Natural killer cell treated with Interleukin-12 subunit alpha and Interleukin-12 subunit beta and Interleukin-15 and Interleukin-18, amount 100 ng/mL, for 72 hours (primary cell): ENCODE measurements around the gene PLGLB2. TPM values are rescaled to one million over a fixed set of nuclear protein-coding genes. Genes with fewer than 3 reads are reported as not detected.
A peak's percentile ranks its signal among the peaks of the same experiment; 100 is the strongest.
"Not testable (repeated sequence)": the region's sequence is repeated elsewhere in the genome, so short reads cannot be mapped to it uniquely, and the experiment has no call there.

ENCODE experiments used
- ATAC-seq, 2 donors: fragments of 150-1000 bp; cut with Tn5 transposase in 1 of 2; sonication (Bioruptor Pico), chemical (Tn5 transposase) in 1 of 2; 2 replicates each; pipeline ENCODE4 v1.10.0; 2021
- DNase-seq: peaks from one replicate; pipeline ENCODE4 v3.0.0; 2022; ENCODE audit warnings: low spot score
- H3K27ac Mint-ChIP-seq, 2 donors: 1 replicate in 1 of 2; 2 replicates in 1 of 2; pipeline ENCODE4 v1.8.0; 2022; ENCODE audit warnings: mixed read lengths in 2 of 2, mild to moderate bottlenecking in 1 of 2, moderate library complexity in 1 of 2
- H3K27me3 Mint-ChIP-seq, 2 donors: 1 replicate in 1 of 2; 2 replicates in 1 of 2; pipeline ENCODE4 v1.8.0; 2022; ENCODE audit warnings: mixed read lengths in 2 of 2
- H3K36me3 Mint-ChIP-seq: one replicate; pipeline ENCODE4 v1.8.0; 2022; ENCODE audit warnings: mixed read lengths
- H3K4me1 Mint-ChIP-seq, 2 donors: 1 replicate in 1 of 2; 2 replicates in 1 of 2; pipeline ENCODE4 v1.8.0; 2022; ENCODE audit warnings: low read depth in 2 of 2, mixed read lengths in 2 of 2, mild to moderate bottlenecking in 1 of 2
- H3K4me3 Mint-ChIP-seq: one replicate; pipeline ENCODE4 v1.8.0; 2022; ENCODE audit warnings: mixed read lengths
- H3K9me3 Mint-ChIP-seq: 2 replicates; pipeline ENCODE4 v1.8.0; 2022; ENCODE audit warnings: mixed read lengths
- total RNA-seq, 2 donors: library from RNA; stranded (reverse); gene quantifications; one replicate each; pipeline ENCODE4 v1.2.3, GENCODE V29; 2022

Gene PLGLB2
- 1 to 10 TPM; 1.9 to 2.5 TPM for total RNA-seq

- H3K4me1 Mint-ChIP-seq, H3K27ac Mint-ChIP-seq, H3K4me3 Mint-ChIP-seq, ATAC-seq, H3K9me3 Mint-ChIP-seq, DNase-seq, H3K36me3 Mint-ChIP-seq, H3K27me3 Mint-ChIP-seq: not testable (repeated sequence)
Measured at GRCh38 chr2:87747791-87748190, at the start of gene PLGLB2. Gene PLGLB2 (plus strand): TSS chr2:87748087. CDS start chr2:87748154, 67 bp downstream.

- not testable (repeated sequence) for H3K27me3 Mint-ChIP-seq, H3K4me3 Mint-ChIP-seq
Measured at GRCh38 chr2:87704572-87705323, 43.1 kb upstream of the PLGLB2 start.

GRCh38 chr2:87708368-87708767 lies 39.5 kb upstream of the PLGLB2 start:
- not testable (repeated sequence) for ATAC-seq, H3K27ac Mint-ChIP-seq, DNase-seq, H3K4me1 Mint-ChIP-seq, H3K9me3 Mint-ChIP-seq, H3K4me3 Mint-ChIP-seq, H3K27me3 Mint-ChIP-seq, H3K36me3 Mint-ChIP-seq

More at GRCh38 chr2:87704572-87705323, 43.1 kb upstream of the PLGLB2 start:
- H3K4me1 Mint-ChIP-seq, H3K27ac Mint-ChIP-seq, H3K36me3 Mint-ChIP-seq, H3K9me3 Mint-ChIP-seq, DNase-seq: not testable (repeated sequence)
- ATAC-seq: peak; percentile 65 to 83

GRCh38 chr2:87727940-87728599 lies 19.8 kb upstream of the PLGLB2 start:
- H3K4me3 Mint-ChIP-seq, H3K36me3 Mint-ChIP-seq, DNase-seq, H3K4me1 Mint-ChIP-seq, H3K9me3 Mint-ChIP-seq, H3K27me3 Mint-ChIP-seq, H3K27ac Mint-ChIP-seq: not testable (repeated sequence)
- peak in 1 of 2 donors; percentile 48 for ATAC-seq

DNA sequence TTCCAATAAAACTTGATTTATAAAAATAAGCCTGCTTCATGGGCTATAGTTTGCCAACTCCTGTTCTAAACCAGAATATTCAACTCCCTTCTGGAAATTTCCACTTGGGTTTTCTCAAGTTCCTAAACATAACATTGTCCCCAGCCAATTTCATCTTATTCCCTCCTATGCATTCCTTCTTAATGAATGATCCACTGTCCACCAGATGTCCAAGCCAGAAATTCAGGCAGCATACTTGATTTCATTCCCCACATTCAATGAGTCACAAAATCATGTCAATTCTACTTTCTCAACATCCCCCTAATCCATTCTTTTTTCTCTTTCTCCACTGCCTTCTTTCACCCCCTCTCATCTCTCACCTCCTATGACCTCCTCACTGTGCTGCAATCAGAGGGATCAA lies 7.0 kb upstream of the PLGLB2 start:
- not testable (repeated sequence) for H3K4me3 Mint-ChIP-seq, H3K27me3 Mint-ChIP-seq, H3K4me1 Mint-ChIP-seq, H3K9me3 Mint-ChIP-seq, H3K36me3 Mint-ChIP-seq, H3K27ac Mint-ChIP-seq, ATAC-seq, DNase-seq

DNA sequence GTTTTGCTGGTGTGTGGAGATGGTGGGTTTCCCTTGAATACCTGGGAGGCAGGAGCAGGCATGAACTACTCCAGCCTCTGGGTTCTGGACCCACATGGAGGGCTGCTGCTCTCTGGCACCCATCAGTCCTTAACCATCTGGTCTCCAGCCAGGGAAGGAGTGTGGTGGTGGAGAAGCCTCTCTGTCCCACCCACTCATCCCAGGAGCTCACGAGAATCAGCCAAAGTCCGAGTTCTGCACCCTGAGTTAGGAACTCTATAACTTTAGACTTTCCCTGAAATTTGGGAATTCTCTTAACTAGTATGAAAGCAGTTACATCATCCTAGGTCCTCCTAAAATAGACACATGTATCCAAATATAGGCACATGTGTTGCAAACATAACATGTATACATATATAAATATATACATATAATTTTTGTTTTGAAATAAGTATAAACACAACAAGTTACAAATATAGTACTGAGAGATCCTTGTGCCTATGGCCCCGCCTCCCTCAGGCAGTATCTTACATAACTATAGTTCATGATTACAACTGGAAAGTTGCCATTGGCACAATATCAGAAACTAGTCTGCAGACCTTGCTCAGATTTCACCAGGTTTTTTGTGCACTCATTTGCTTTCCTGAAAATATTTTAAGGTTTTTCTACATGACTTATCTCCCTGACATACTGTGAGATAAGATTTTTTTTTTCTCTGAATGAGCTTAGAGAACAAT lies 5.3 kb upstream of the PLGLB2 start:
- H3K27me3 Mint-ChIP-seq, H3K9me3 Mint-ChIP-seq, H3K36me3 Mint-ChIP-seq, H3K4me1 Mint-ChIP-seq, H3K4me3 Mint-ChIP-seq, H3K27ac Mint-ChIP-seq, DNase-seq, ATAC-seq: not testable (repeated sequence)

DNA sequence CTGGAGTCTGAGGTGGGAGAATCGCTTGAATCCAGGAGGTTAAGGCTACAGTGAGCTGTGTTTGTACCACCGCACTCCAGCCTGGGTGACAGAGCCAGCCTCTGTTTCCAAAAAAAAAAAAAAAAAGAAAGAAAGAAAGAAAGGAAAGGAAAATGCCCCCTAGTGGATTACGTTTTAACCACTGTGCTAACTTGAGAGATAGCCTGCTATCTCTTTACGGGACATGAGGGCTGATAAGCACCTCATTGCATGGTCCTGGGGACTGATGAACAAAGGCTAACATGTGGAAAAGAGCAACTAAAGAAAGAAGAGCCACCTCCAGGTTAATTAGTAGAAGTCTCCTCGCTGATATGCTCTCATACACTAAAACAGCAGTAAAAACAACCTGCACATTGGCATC lies 4.2 kb upstream of the PLGLB2 start:
- DNase-seq, ATAC-seq, H3K27me3 Mint-ChIP-seq, H3K27ac Mint-ChIP-seq, H3K9me3 Mint-ChIP-seq, H3K4me3 Mint-ChIP-seq, H3K4me1 Mint-ChIP-seq, H3K36me3 Mint-ChIP-seq: not testable (repeated sequence)

DNA sequence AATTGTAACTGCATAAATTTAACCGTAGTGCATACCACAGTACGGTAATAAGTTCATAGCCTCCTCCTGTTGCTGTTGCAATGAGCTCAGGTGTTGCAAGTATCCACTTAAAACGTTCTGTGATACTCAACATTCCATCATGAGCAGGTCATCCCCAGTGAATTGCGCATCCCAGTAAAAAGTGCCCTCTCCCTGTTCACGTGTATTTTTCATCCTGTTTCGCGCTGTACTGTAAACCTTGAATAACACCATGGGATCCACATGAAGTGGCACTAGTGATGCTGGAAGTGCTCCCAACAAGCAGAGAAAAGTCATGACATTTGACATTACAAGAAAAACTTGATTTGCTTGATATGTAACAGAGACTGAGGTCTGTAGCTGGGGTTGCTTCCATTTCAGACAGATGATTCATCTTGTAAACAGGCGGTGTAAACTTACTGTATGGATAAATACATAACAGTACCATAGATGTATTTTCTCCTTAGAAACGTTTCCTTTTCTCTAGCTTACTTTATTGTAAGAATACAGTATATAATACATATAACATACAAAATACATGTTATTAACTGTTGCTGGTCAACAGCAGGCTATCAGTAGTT lies 2.4 kb upstream of the PLGLB2 start:
- H3K36me3 Mint-ChIP-seq, H3K9me3 Mint-ChIP-seq, H3K4me1 Mint-ChIP-seq, H3K27me3 Mint-ChIP-seq, ATAC-seq, DNase-seq, H3K27ac Mint-ChIP-seq, H3K4me3 Mint-ChIP-seq: not testable (repeated sequence)

DNA sequence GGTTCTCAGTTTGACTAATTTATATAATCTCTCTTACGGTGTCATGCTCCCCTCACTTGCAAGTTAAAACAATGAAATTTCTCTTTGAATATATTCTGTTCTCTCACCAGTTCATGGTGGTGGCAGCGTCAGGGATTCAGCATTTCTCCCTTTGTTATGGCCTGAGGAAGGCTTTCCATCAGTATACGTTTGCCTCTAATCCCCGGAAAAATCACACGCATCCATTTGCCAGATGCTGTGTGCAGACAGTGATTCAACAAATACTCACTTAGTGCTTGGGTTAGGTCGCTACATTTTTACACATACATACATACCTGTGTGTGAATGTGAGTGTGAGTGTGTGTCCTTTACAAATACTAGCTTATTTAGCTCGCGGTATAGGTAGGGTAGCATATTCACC lies 637 bp downstream of the PLGLB2 start:
- H3K27ac Mint-ChIP-seq, DNase-seq, ATAC-seq, H3K4me1 Mint-ChIP-seq, H3K4me3 Mint-ChIP-seq, H3K9me3 Mint-ChIP-seq, H3K36me3 Mint-ChIP-seq, H3K27me3 Mint-ChIP-seq: not testable (repeated sequence)

DNA sequence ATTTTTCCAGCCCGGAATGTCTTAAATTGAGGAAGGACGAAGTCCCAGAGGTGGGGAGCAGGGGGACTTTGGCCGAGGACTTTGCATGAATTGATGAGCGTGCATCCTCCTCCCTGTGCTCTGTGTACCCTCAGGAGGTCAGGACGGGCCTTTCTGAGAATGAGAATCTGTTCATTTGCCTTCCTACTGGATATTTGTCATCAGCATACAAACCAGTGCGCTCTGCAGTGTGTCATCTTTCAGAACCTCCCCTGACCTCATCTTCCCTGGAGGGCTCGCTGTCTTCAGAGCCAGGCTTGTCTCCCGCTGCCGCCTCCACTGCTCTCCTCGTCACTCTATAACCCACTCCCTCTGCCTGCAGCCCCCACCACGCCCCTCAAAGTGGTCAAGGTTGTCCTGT lies 2.7 kb downstream of the PLGLB2 start:
- H3K36me3 Mint-ChIP-seq, H3K9me3 Mint-ChIP-seq, H3K4me1 Mint-ChIP-seq, DNase-seq, H3K27ac Mint-ChIP-seq, H3K27me3 Mint-ChIP-seq, H3K4me3 Mint-ChIP-seq, ATAC-seq: not testable (repeated sequence)

DNA sequence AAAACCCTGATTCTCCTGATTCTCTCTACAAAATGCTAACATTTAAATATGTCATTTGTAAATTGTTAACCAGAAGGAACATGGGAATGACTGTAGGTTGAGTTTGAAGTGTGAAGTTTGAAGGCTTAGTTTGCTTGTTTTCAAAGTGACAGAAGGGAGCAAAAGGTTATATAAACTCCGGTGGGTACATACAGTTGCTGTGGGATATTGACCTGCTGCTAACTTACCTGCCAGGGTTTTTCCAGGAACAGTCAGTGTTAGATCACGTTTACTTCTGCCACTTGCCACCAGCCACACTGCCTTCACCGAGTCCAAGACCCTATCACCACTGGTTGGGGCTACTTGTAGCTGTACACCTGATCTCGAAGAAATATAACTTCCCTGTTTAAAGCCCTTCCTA lies 6.9 kb downstream of the PLGLB2 start:
- not testable (repeated sequence) for ATAC-seq, H3K9me3 Mint-ChIP-seq, H3K36me3 Mint-ChIP-seq, H3K4me1 Mint-ChIP-seq, DNase-seq, H3K27me3 Mint-ChIP-seq, H3K4me3 Mint-ChIP-seq, H3K27ac Mint-ChIP-seq
